Activated CD8-positive, alpha-beta memory T cell treated with anti-CD3 and anti-CD28 coated beads for 24 hours (primary cell): ENCODE measurements around the gene TUBA1A.
"Not testable (repeated sequence)": the region's sequence is repeated elsewhere in the genome, so short reads cannot be mapped to it uniquely, and the experiment has no call there.

Source experiments
- DNase-seq: peaks from one replicate; pipeline ENCODE4 v3.0.0-alpha.2; 2020

Gene TUBA1A

DNA sequence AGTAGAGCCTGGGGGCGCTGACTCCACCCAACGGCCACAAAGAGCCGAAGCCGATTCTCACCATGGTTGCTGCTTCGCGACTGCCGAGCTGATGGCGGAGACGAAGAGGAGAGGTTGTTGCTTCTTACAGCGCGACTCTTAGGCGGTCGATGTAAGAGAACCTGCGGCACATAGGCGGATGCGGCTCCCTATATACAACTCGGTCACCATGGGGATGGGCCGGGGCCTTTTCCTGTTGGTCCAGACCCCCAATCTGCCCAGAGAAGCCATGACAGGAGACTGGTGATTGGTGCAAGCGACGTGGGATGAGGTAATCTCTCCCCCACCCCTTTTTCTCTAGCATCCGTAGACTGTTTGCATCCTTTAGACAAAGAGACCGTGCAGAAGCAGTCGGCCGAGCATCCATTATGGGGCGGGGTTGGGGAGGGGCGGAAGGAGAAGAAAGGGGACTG, at the start of gene TUBA1A:
Gene TUBA1A, minus strand, starts transcription at position 165 of the 452 bp plus-strand sequence. Its CDS starts 101 bp downstream, at position 64.
- DNase-seq, result no peak

DNA sequence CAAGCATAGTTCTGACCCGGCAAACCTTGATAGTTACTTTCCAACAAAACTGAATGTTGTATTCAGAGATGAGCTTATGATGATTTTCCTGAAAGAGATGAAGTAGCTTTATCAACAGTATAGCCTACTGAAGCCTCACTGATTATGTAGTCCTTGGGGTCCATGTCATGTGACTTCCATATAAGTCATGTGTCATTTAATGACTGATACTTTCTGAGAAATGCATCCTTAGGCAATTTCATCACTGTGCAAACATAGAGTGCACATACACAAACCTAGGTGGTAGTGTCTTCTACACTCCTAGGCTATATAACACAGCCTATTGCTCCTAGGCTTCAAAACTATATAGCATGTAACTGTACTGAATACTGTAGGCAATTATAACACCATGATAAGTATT, 47.5 kb upstream of the TUBA1A start:
- DNase-seq, result no peak

DNA sequence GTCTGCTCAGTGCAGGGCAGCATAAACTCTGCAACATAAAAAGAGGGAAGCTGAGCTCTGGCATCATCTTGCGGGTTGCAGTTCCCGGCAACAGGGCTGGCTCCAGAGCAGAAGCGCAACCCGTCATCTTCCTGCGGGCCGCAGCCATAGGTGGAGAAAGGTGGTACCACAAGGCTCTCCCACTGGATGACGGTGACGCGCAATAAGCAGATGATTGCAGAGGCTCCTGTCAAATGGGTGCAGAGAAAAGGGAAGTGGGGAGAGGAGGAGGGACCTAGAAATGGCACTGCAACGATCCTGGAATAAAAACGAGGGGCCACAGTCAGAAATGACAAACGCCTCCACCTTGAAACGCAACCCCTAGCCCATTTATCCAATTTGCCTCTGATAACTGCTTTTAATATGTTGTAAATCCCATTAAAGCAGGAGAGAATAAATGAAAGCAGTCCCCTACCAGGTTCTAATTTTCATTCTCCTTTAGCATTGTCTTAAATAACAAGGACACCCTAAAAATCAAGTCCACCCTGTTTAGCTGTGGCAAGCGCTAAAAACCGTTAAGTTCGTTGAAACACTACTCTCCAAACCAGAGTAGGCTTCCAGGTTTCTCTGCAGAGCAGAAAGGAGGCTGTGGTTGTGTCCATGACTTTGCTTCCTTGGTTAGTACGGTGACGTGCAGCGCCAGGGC, 45.1 kb upstream of the TUBA1A start:
- DNase-seq, result peak; percentile 62

DNA sequence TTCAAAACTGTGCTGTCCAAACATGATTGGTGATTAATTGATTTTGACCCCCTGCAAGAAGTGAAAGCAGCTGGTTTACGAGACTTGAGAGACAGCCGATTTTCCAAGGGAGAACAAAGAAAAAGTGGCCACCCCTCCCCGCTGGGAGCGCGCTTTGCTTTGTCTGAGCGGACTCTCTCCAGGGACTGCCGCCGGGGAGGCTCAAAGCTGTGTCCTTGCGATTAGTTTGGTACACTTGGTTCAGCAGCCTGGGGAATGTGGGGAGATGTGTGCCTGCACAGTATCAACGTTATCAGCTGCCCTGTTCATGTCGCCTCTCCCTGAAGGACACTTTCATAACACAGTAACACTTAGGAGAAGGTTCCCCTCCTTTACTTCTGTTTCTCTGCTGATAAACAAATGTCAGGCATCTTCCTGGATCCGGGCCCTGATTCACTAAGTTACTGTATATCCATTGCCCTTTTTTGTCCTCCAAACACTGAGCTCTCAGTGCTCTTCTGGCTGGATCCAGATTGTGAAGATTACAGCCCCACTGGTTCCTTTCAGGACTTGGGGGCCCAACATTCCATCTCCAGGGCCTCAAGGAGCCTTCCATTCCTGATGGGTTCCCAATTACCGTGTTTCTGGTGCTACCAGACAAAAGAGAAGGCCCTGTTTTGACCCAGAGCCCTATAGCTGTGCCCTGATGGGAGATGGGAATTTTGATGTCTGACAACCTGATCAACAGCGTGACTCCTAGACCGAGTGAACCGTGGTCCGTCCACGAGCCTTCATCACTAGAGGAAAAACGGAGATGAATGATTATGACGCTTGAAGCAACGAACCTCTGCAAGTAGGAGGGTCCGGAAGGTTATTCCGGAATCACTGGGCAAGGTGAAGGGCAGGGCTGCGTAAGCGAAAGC, 44.3 kb upstream of the TUBA1A start:
- DNase-seq, result no peak

DNA sequence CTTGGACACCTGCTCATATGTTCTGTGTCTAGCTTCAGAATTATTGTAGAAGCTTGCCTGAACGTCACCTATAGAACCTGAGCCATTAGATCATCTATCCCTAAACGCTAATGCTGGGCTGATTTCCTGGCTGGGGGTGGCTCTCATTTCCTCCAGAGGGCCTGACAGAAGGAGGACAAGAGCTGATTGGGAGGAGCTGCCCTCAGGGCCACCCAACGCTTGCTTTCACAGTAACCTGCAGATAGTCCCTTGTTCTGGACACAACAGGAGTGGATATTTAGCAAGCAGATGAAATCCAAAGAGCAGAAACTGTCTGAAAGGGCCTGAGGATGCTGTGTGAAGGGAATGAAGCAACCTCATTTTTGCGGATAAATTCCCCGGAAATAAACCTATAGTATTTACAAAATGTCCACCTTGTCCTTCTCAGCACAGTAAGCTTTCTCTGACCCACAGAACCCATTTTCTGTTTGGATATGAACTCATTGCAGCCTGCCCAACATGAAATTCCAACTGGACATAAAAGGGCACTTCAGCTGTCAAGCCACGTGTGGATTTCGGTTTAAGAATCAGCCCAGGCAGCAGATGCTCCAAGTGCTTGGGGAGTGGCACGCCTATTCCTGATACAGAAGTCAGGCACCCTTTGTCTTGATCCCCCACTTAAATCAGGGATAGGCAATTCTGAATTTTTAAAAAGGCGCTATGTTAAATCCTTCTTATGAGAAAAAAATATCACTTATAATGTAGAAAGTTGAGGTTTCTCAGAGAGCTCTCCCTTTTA, 43.2 kb upstream of the TUBA1A start:
- no peak for DNase-seq

DNA sequence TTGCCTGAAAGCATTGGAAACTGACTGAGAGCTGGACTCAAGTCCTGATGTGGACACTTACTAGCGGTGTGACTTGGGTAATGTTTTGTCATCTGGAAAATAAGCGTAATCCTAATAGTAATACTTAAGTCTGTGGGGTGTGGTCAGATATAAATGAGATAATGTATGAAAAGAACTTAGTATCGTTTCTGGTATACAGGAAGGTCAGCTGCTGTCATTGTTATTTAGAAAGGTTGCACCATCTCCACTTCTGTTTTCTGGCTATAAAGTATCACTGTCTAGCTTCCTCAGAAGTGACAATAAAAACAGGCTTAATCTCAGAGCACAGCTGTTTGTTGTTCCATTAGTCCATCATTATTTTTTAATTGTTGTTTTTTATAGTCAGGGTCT, 41.9 kb upstream of the TUBA1A start:
- no peak for DNase-seq

DNA sequence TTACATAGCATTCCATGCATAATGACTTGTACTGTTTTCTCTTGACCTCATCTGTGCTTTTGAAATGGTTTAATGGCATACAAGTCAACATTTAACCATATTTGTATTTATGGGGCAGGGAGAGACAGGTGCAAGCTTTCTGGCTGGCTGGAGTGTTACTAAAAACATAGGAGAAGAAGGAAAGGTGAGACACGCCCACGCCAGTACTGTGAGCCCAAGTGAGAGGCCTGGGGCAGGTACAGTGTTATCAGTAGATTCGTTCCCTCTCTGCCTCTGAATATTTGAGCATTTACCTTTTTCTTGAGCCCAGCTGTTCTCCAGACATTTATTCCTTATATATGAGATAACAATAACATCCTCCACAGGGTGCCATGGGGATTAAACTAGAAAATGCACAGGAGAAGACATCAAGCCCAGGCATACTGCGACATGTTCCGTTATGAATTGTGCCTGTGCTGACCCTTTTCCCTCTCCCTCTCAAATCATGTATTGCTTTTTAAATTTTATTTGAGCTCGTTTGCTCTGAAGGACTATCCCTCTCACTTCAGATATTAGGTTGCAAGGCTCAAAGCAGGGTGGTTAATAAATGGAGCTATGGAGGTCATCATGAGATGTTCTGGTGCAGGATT, 41.4 kb upstream of the TUBA1A start:
- no peak for DNase-seq

DNA sequence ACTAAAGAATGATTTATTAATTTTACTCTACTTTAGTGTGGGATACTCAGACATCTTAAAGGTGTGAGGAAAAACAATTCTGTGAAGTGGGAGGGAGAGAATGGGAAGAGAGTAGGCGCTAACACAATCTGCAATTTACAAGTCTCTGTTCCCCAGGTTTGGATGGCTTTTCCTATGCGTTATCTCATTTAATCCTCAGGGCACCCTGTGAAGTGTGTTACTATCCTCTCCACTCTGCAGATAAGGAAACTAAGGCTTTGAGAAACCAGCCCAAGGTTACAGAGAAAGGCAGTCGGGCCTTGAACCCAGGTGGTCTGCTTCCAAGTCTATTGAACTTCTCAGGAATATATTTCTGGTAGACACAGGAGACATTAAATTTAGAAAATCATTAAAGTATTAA, 39.8 kb upstream of the TUBA1A start:
- DNase-seq, result no peak

DNA sequence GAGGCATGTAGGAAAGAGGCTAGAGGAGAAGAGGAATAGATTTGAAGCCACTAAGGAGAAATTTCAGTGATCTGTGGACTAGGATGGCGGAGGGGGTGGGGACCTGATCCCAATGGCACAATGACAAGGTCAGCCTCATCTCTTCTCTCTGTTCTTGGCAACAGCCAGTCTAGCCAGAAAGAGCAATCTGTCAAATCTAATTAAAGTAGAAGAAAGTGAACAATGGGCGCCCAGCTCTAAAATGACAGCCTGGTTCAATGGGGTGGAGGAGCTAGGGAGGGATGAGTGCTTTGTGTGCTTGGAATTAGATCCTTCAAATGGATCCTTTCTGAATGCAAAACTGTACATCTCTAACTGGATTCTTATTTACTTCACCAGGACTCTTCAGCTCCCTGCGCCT, 38.8 kb upstream of the TUBA1A start:
- no peak for DNase-seq

DNA sequence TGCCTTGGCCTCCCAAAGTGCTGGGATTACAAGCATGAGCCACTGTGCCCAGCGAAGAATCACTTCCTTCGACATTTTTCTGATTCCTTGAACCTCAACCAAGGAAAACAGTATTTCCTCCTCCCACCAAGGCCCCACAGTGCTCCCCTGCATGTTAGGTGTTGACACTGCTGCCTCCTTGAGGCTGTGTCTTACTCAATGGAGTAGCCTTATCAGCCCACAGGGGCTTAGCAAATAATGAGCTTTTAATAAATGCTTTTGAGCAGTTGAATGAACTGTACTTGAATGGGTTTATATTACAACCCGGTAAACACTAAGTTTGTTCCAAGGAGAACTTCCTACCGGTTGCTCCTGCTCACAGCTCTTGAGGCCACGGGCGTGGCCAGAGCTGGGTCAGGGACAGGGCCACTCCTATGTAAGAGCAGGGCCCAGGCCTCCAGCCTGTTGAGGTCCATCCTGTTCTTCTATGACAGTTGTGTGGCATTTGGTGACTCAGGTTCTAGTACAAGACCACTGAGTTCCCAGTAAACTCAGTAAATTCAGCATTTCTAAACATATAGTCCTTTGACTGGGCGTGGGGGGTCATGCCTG, 36.8 kb upstream of the TUBA1A start:
- DNase-seq, result no peak

DNA sequence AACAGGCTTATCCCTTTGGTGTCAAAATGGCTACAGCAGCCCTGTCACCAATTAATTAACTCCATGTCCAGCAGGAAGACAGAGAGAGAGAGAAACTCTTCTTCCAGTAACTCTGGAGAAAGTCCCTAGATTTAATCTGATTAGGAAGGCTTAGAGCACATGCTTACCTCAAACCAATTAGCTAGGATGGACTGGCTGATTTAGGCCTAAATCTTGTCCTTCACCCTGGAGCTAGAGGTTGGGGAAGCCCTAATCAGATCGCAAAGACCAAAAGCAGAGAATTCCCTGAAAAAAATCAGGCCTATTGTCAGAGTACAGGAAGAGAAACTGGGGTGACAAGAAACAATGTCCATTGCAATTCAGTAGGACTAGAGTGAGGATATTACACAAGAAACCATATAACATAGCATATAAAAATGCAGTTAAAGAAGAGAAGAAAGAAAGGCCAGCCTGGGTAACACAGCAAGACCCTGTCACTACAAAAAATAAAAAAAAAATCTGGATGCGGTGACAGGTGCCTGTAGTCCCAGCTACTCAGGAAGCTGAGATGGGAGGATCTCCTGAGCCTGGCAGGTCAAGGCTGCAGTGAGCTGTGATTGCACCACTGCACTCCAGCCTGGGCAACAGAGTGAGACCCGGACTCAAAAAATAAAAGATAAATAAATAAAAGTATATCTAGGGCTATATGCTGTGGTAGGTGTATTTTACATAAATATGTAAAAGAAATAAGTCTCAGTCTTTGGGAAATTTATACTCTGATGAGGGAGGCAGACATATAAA, 34.9 kb upstream of the TUBA1A start:
- no peak for DNase-seq

DNA sequence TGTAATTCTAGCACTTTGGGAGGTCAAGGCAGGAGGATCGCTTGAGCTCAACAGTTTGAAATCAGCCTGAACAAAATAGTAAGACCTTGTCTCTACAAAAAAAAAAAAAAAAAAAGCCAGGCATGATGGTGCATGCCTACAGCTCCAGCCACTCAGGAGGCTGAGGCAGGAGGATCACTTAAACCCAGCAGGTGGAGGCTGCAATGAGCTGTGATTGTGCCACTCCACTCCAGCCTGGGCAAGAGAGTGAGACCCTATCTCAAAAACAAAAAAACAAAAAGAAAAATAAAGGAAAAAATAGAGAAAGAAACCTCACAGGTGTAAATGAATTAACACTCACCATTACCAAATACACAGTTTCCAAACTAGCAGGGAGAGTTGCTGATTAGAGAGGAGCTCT, 34.2 kb upstream of the TUBA1A start:
- no peak for DNase-seq

DNA sequence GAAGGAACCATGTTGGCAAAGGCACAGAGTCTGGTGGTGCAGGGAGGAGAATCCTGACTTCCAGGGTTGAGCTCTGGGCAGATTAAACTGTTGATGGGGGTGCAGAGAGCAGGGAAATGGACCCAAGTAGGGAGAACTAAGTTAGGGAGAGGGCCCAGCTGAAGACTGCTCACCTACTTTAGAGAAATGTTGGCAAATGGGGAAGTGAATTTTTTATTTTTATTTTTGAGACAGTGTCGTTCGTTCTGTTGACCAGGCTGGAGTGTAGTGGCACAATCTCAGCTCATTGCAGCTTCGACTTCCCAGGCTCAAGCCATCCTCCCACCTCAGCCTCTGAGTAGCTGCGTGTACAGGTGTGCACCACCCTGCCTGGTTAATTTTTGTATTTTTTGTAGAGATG, 32.1 kb upstream of the TUBA1A start:
- DNase-seq, result no peak

DNA sequence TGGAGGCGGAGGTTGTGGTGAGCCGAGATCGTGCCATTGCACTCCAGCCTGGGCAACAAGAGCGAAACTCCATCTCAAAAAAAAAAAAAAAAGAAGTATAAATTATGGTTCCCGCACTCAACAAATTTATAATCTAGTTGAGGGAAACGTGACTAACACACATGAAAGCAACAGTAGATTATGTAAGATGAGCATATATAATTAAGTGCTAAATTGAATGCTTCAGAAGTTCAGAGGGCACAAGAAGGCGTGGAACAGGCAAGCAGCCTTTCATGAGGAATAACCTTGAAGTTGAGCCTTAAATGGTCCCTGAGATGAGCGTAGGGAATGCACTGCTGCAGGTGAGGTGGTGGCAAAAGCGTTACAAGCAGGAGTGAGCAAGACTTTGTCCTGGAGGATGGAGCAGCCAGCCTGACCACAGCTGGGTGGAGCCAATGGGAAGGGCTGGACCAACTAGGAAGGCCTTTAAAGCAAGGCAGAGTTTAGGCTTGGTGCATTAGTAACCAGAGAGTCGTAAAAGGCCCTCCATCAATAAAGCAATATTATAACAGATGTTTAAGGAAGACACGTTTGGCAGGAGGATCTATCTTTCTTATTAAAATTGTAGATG, 30.6 kb upstream of the TUBA1A start:
- DNase-seq, result no peak

DNA sequence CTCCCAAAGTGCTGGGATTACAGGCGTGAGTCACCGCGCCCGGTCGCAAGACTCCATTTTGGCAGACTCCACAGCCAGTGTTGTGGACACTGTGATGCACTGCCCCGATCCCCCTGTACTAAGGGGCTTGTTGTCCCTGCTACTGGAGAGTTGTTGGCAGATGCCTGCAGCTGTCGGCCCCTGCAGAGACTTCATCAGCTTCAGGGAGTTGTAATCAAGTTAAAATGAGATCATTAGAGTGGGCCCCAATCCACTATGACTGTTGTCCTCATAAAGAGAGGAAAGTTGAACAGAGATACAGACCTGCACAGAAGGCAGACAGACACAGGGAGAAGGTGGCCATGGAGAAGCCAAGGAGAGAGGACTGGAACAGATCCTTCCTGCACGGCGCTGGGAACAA, 23.7 kb upstream of the TUBA1A start:
- no peak for DNase-seq

DNA sequence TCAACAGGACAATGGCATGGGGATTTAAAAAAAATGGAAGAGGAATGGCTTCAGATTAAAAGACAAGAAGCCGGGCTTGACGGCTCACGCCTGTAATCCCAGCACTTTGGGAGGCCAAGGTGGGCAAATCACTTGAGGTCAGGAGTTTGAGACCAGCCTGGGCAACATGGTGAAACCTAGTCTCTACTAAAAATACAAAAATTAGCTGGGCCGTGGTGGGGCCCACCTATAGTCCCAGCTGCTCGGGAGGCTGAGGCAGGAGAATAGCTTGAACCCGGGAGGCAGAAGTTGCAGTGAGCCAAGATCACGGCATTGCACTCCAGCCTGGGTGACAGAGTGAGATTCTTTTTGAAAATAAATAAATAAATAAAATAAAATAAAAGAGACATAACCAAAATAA, 21.8 kb upstream of the TUBA1A start:
- DNase-seq, result not testable (repeated sequence)

DNA sequence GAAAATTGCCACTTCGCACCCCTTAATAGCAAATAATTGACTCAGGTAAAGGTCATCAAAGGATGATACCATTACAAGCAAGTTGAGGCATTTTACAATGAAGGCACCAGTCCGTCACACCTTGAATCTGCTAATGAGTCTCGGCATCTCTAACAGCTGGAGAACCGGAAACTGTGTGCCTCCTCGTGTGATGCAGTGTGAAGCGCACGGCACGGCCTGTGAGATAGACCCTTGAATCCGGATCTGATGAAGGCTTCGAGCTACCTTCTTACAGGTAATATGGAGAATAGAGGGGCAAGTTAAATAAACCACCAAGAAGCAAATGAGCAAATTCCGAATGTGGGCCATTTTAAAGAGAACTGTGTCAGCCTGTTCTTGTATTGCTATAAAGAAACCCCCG, 19.8 kb upstream of the TUBA1A start:
- DNase-seq, result no peak

DNA sequence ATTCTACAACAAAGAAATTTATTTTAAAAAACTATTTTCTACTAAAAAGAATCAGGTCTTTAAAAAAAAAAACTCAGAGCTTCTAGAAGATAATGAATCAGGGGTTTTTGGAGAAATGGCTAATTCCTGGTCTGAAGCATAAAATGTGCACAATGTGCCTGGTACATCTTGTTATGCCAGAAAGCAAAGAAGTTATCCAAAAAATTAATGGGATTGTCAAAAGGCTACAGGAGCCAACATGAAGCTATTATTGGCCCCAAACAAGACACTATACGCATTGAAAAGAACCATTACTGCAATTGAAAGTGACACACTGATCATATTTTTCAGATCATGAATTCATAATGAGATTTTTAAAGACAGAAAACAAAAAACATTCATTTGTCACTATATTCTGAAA, 19.3 kb upstream of the TUBA1A start:
- no peak for DNase-seq

DNA sequence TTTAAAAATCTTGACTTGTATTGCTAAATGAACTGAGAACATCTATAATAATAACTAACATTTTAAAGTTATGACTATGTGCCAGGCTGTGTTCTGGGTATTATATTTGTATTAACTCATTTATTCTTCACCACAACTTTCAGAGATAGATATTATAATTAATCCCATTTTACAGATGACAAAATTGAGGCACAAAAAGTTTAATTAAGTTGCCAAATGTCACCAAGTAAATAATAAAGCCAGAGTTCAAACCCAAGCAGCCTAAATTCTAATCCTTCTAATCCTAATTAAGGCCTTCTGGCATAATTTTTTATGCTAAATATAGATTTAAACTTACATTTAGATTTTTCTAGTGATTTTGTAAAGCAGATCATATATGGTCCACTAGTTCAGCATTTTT, 17.5 kb upstream of the TUBA1A start:
- no peak for DNase-seq

DNA sequence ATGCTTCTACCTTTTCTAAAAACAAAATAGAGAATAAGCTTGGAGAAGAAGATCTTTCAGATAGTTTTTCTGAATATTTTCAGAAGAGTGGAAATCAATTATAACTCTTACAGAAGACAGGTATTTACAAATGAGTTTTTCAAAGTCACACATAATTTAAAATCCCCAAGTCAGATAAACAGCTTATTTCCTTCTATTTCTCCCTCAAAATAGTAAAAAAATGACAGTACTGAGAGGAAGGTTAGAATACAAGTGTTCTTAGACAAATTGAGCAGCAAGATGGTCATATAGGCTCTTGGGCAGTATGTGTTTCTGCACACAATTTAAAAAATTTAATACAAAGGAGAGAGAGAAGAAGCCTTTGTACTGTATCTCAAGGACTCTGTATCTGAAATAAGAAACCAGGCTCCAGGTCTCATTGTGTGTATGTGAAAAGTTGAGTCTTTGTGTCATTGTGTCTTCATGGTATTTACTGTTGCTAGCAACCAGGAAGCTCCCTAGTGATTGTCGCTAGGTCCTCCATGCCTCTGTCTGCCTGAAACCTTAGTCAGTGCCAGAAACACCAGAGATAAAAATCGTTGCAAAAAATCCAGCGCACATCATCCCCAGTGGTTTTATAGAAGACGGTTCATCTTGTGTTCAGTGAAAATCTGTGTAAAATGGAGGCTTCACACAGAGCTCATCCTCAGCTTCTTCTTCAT, 12.9 kb upstream of the TUBA1A start:
- DNase-seq, result no peak
